ENCODE results near the gene TIMP2.
"Not testable (repeated sequence)": the region's sequence is repeated elsewhere in the genome, so short reads cannot be mapped to it uniquely, and the experiment has no call there.

GRCh38 chr17:78867046-78867445, 58.1 kb downstream of the TIMP2 start:
- not testable (repeated sequence) for TF ChIP-seq CTCF, POLR2A (IDR thresholded peaks at IDR 0.05)
